ENCODE data around the gene UMAD1.

- TF ChIP-seq DMAP1 (CRISPR knock-in tag; IDR thresholded peaks at IDR 0.05) = no peak
- no peak for TF ChIP-seq KLF9 (CRISPR knock-in tag; IDR thresholded peaks at IDR 0.05; ENCODE audit: low read depth)
- TF ChIP-seq ZNF276 (CRISPR knock-in tag; IDR thresholded peaks at IDR 0.05; ENCODE audit: low read depth) = no peak
- TF ChIP-seq TEAD2 (CRISPR knock-in tag; IDR thresholded peaks at IDR 0.05) = no peak
- no peak for TF ChIP-seq ZNF274 (CRISPR knock-in tag; IDR thresholded peaks at IDR 0.05)
- TF ChIP-seq RFX5 (IDR thresholded peaks at IDR 0.05; ENCODE audit: low read depth, low read length) = no peak
Measured at GRCh38 chr7:7750571-7751242, 110.2 kb downstream of the UMAD1 start.
